GM18867 (cell line): ENCODE data around the gene TAS2R13.

ENCODE experiments used
- ATAC-seq: cut with Tn5 transposase; IDR thresholded peaks from one replicate; pipeline ENCODE4 v1.9.1; 2021; ENCODE audit warnings: mild to moderate bottlenecking, moderate library complexity; ENCODE audit not compliant: unreplicated experiment

Gene TAS2R13

GRCh38 chr12:10873378-10873777 lies 36.0 kb downstream of the TAS2R13 start:
- ATAC-seq, result no peak

GRCh38 chr12:10867381-10867780 lies 42.0 kb downstream of the TAS2R13 start:
- ATAC-seq, result no peak

- no peak for ATAC-seq
Observed at GRCh38 chr12:10863512-10864218, 45.7 kb downstream of the TAS2R13 start.

GRCh38 chr12:10861366-10861765 lies 48.0 kb downstream of the TAS2R13 start:
- ATAC-seq, result no peak
